Endothelial cell of umbilical vein (primary cell): ENCODE data around the gene PCDHB6. TPM values are rescaled to one million over a fixed set of nuclear protein-coding genes. Genes with fewer than 3 reads are reported as not detected.
"Not testable (repeated sequence)": the region's sequence is repeated elsewhere in the genome, so short reads cannot be mapped to it uniquely, and the experiment has no call there.

Experiments used
- BruUV-seq: library from RNA; stranded (reverse); fragments of 400-500 nt; replicated peaks from 2 replicates; lab custom pipeline; 2021; lab: Mats Ljungman, UMichigan
- CTCF ChIA-PET: fragments of 300-600, 350-600 bp; sonication (Branson Sonifier 250); formaldehyde crosslinking; loops from one replicate; lab custom pipeline; 2021; ENCODE audit warnings: antibody characterized with exemption, inconsistent platforms; lab: Charles Lee
- POLR2A ChIA-PET: fragments of 300-600, 350-600 bp; sonication (Branson Sonifier 250); formaldehyde crosslinking; loops from one replicate; lab custom pipeline; 2021; ENCODE audit warnings: antibody characterized with exemption, inconsistent platforms; lab: Charles Lee
- DNase-seq: peaks from one replicate; pipeline ENCODE4 v3.0.0-alpha.2; 2011; ENCODE audit warnings: low read depth, low spot score
- FAIRE-seq: peaks from 2 replicates; lab custom pipeline; 2011; peaks lifted over from hg19 to GRCh38; lab: Jason Lieb, UNC
- H2AFZ ChIP-seq: 2 replicates; pipeline ENCODE4 v1.6.0; 2012; ENCODE audit warnings: low read depth, low read length, control low read depth, inconsistent platforms
- H3K27ac ChIP-seq: 2 replicates; pipeline ENCODE4 v1.5.1; 2011; ENCODE audit warnings: low read depth, mild to moderate bottlenecking, control low read depth, low read length, moderate library complexity; ENCODE audit not compliant: insufficient read depth
- H3K27me3 ChIP-seq, 2 experiments: 2 replicates each; pipeline versions ENCODE4 v1.6.0 to v1.6.1; 2011; ENCODE audit warnings: low read length in 2 of 2, mixed read lengths in 1 of 2; ENCODE audit not compliant: control insufficient read depth in 2 of 2, insufficient read depth in 2 of 2
- H3K36me3 ChIP-seq, 2 experiments: 2 replicates in 1 of 2; 3 replicates in 1 of 2; pipeline ENCODE4 v1.5.1; 2011; ENCODE audit warnings: low read length in 2 of 2, mild to moderate bottlenecking in 1 of 2, moderate library complexity in 1 of 2; ENCODE audit not compliant: control insufficient read depth in 2 of 2, insufficient read depth in 2 of 2; ENCODE audit errors: extremely low read depth in 1 of 2
- H3K4me1 ChIP-seq: 3 replicates; pipeline ENCODE4 v1.5.1; 2011; ENCODE audit warnings: mild to moderate bottlenecking, low read length; ENCODE audit not compliant: control insufficient read depth, insufficient read depth; ENCODE audit errors: extremely low read depth
- H3K4me2 ChIP-seq: 2 replicates; pipeline ENCODE4 v1.6.1; 2011; ENCODE audit warnings: low read length, control low read depth, mixed read lengths; ENCODE audit not compliant: insufficient read depth
- H3K4me3 ChIP-seq, 3 experiments: fragments of 200-600 bp in 1 of 3; sonication (generic), shearing (Covaris generic) in 1 of 3; replicated peaks in 1 of 3; 2 replicates each; pipeline ENCODE4 v1.5.1; 2011 to 2016; ENCODE audit warnings: control low read depth in 3 of 3, low read length in 3 of 3, mild to moderate bottlenecking in 2 of 3, inconsistent platforms in 1 of 3, low read depth in 1 of 3, moderate library complexity in 1 of 3; ENCODE audit not compliant: insufficient read depth in 1 of 3
- H3K79me2 ChIP-seq: 2 replicates; pipeline ENCODE4 v1.6.0; 2012; ENCODE audit warnings: low read length, inconsistent platforms; ENCODE audit not compliant: control insufficient read depth, insufficient read depth
- H3K9ac ChIP-seq: replicated peaks from 2 replicates; pipeline ENCODE3; 2011; ENCODE audit warnings: low read length, control low read depth; ENCODE audit not compliant: insufficient read depth; ENCODE audit errors: extremely low read depth
- H3K9me1 ChIP-seq: replicated peaks from 3 replicates; pipeline ENCODE4 v1.6.0; 2011; ENCODE audit warnings: mild to moderate bottlenecking, low read length; ENCODE audit not compliant: control insufficient read depth, insufficient read depth; ENCODE audit errors: extremely low read depth
- H3K9me3 ChIP-seq: replicated peaks from 2 replicates; pipeline ENCODE4 v1.5.1; 2012; ENCODE audit warnings: low read length, inconsistent platforms; ENCODE audit not compliant: control insufficient read depth, insufficient read depth
- H4K20me1 ChIP-seq: replicated peaks from 2 replicates; pipeline ENCODE3; 2011; ENCODE audit warnings: mild to moderate bottlenecking, low read length; ENCODE audit not compliant: control insufficient read depth, insufficient read depth; ENCODE audit errors: extremely low read depth
- CTCF ChIP-seq, 2 donors: IDR thresholded peaks; 1 replicate in 1 of 2; 2 replicates in 1 of 2; pipeline ENCODE4 v1.5.1; 2011; ENCODE audit warnings: low read length in 2 of 2, mild to moderate bottlenecking in 2 of 2, moderate library complexity in 2 of 2, control low read depth in 1 of 2, inconsistent platforms in 1 of 2, low read depth in 1 of 2; ENCODE audit not compliant: insufficient read depth in 1 of 2; ENCODE audit errors: extremely low read depth in 1 of 2
- EZH2 ChIP-seq: IDR thresholded peaks from 2 replicates; pipeline ENCODE4 v1.6.1; 2012; ENCODE audit warnings: borderline replicate concordance, low read depth, mild to moderate bottlenecking, moderate library complexity, low read length, inconsistent platforms; ENCODE audit not compliant: severe bottlenecking
- FOS ChIP-seq: IDR thresholded peaks from 2 replicates; pipeline ENCODE4 v1.6.1; 2011; ENCODE audit warnings: mild to moderate bottlenecking, low read length, moderate library complexity, borderline replicate concordance; ENCODE audit not compliant: insufficient read depth
- GATA2 ChIP-seq: IDR thresholded peaks from 2 replicates; pipeline ENCODE4 v1.7.0; 2011; ENCODE audit warnings: low read depth, mild to moderate bottlenecking, moderate library complexity, mixed read lengths, low read length; ENCODE audit not compliant: insufficient read length, insufficient read depth
- JUN ChIP-seq: IDR thresholded peaks from 2 replicates; pipeline ENCODE4 v1.6.1; 2011; ENCODE audit warnings: borderline replicate concordance, low read depth; ENCODE audit not compliant: insufficient read length, insufficient read depth
- MAX ChIP-seq: IDR thresholded peaks from 2 replicates; pipeline ENCODE4 v1.6.1; 2011; ENCODE audit not compliant: insufficient read depth, insufficient read length
- MYC ChIP-seq: IDR thresholded peaks from one replicate; pipeline ENCODE4 v1.6.1; 2011; ENCODE audit warnings: mild to moderate bottlenecking, low read depth, low read length
- POLR2A ChIP-seq: IDR thresholded peaks from 2 replicates; pipeline ENCODE4 v1.6.1; 2012; ENCODE audit warnings: low read depth, mild to moderate bottlenecking, control low read depth, low read length
- POLR2AphosphoS5 ChIP-seq: IDR thresholded peaks from 2 replicates; pipeline ENCODE4 v1.6.1; 2012; ENCODE audit warnings: low read depth, mild to moderate bottlenecking, control low read depth, low read length, moderate library complexity; ENCODE audit not compliant: insufficient read depth
- dilution Hi-C: fragments of 300-500 bp; cut with MboI; formaldehyde crosslinking; loops from one replicate; pipeline ENCODE4 v1.15.0; 2019; ENCODE audit warnings: low sequenced_read_pairs; ENCODE audit not compliant: extremely low pct_ligation_motif_present
- intact Hi-C: fragments of 100-400 bp; cut with micrococcal nuclease; formaldehyde crosslinking; loops from one replicate; pipeline ENCODE4 v1.10.0; 2022
- polyA plus RNA-seq, 4 experiments: library from polyadenylated mRNA; depleted of rRNA in 3 of 4; stranded (reverse) in 3 of 4; unstranded in 1 of 4; fragments of >200 nt; gene quantifications; 2 replicates each; pipeline versions ENCODE4 v1.2.1 to v1.2.3, GENCODE V29; 2011 to 2012; ENCODE audit warnings: missing spikeins in 1 of 4
- total RNA-seq: library from RNA; stranded (reverse); gene quantifications from 2 replicates; pipeline ENCODE4 v1.2.3, GENCODE V29; 2021

The PCDHB6 gene
- total and polyA plus RNA-seq, 2 donors (not counting 3 experiments of a cell fraction or from before 2014, with no cell fraction given) = 0.04 TPM; not detected in 1

- intact Hi-C loops, H4K20me1 ChIP-seq, H3K27me3 ChIP-seq, BruUV-seq, H3K4me3 ChIP-seq, POLR2A ChIA-PET, H3K9ac ChIP-seq, H3K4me2 ChIP-seq, FAIRE-seq, H3K9me3 ChIP-seq, H3K9me1 ChIP-seq, H2AFZ ChIP-seq, dilution Hi-C loops, CTCF ChIA-PET, H3K79me2 ChIP-seq, DNase-seq, H3K36me3 ChIP-seq, H3K4me1 ChIP-seq, H3K27ac ChIP-seq: not testable (repeated sequence)
These were observed 26.3 kb upstream of the PCDHB6 start for GRCh38 chr5:141123396-141124135.

GRCh38 chr5:141127305-141127704, 22.6 kb upstream of the PCDHB6 start:
- TF ChIP-seq POLR2A (no peak), MYC (no peak), JUN (no peak), GATA2 (no peak), POLR2AphosphoS5 (no peak), EZH2 (no peak), CTCF (IDR thresholded peaks at IDR 0.05; ENCODE audit: extremely low read depth in 1 of 2, insufficient read depth in 1 of 2, low read depth in 1 of 2, low read length in 2 of 2) (no peak), MAX (no peak), FOS (no peak)
- H3K4me2 ChIP-seq = no peak overlapping the region
- H3K4me3 ChIP-seq = no peak overlapping the region
- dilution Hi-C loops = no loop called here
- BruUV-seq = no TSS peak
- H3K9me3 ChIP-seq = no peaks in the 10 kb centered on the region
- intact Hi-C loops = no loop called here
- H3K27me3 ChIP-seq = no peaks in the 10 kb centered on the region
- no peaks in the 10 kb centered on the region for H4K20me1 ChIP-seq
- ChIA-PET CTCF (no interaction called here), POLR2A (no interaction called here)
- FAIRE-seq (no peak), DNase-seq (no peak)
- H3K36me3 ChIP-seq = no peaks in the 10 kb centered on the region
- no peak overlapping the region for H3K27ac ChIP-seq
- no peaks in the 10 kb centered on the region for H3K9me1 ChIP-seq
- no peak overlapping the region for H3K9ac ChIP-seq
- H3K79me2 ChIP-seq = no peaks in the 10 kb centered on the region
- H2AFZ ChIP-seq = no peak overlapping the region
- H3K4me1 ChIP-seq = no peaks in the 10 kb centered on the region
